PC-9 (cell line): ENCODE results near the gene C2CD4A. TPM values are rescaled to one million over a fixed set of nuclear protein-coding genes. Genes with fewer than 3 reads are reported as not detected.
A peak's percentile ranks its signal among the peaks of the same experiment; 100 is the strongest.

Experiments used
- BruUV-seq: library from RNA; stranded (reverse); fragments of 400-500 nt; replicated peaks from 2 replicates; lab custom pipeline; 2021; lab: Mats Ljungman, UMichigan
- CTCF ChIA-PET: fragments of 300-600 bp; sonication (Branson Sonifier 250); formaldehyde crosslinking; loops from one replicate; lab custom pipeline; 2022; ENCODE audit warnings: antibody characterized with exemption; lab: Charles Lee
- POLR2A ChIA-PET: fragments of 300-600 bp; sonication (Branson Sonifier 250); formaldehyde crosslinking; loops from one replicate; lab custom pipeline; 2022; ENCODE audit warnings: antibody characterized with exemption; ENCODE audit not compliant: unreplicated experiment; lab: Charles Lee
- DNase-seq, 2 experiments: peaks; one replicate each; pipeline versions ENCODE4 v3.0.0 to v3.0.0-alpha.2; 2015 to 2022; ENCODE audit warnings: mixed read lengths in 1 of 2
- H2AFZ ChIP-seq: fragments of 200-600 bp; sonication (generic); 2 replicates; pipeline ENCODE4 v1.8.1; 2017; ENCODE audit warnings: antibody characterized with exemption
- H3F3A ChIP-seq: fragments of 200-600 bp; sonication (generic); 2 replicates; pipeline ENCODE4 v1.8.1; 2017; ENCODE audit warnings: antibody characterized with exemption, mild to moderate bottlenecking, low read depth; ENCODE audit not compliant: insufficient read depth
- H3K27ac ChIP-seq: fragments of 200-600 bp; sonication (generic); 2 replicates; pipeline ENCODE4 v1.6.1; 2016; ENCODE audit warnings: mixed run types
- H3K27me3 ChIP-seq: fragments of 200-600 bp; sonication (generic); 2 replicates; pipeline ENCODE4 v1.6.1; 2016; ENCODE audit warnings: low read depth, mixed run types; ENCODE audit not compliant: insufficient read depth
- H3K36me3 ChIP-seq: fragments of 200-600 bp; sonication (generic); 2 replicates; pipeline ENCODE4 v1.6.1; 2016; ENCODE audit warnings: low read depth, mixed run types
- H3K4me1 ChIP-seq: fragments of 200-600 bp; sonication (generic); replicated peaks from 2 replicates; pipeline ENCODE4 v1.6.1; 2016; ENCODE audit warnings: mixed run types; ENCODE audit not compliant: insufficient read depth
- H3K4me2 ChIP-seq: fragments of 200-600 bp; sonication (generic); 2 replicates; pipeline ENCODE4 v1.6.1; 2017; ENCODE audit warnings: mixed run types
- H3K4me3 ChIP-seq: fragments of 200-600 bp; sonication (generic); 2 replicates; pipeline ENCODE4 v1.6.1; 2016; ENCODE audit warnings: mixed run types
- H3K79me2 ChIP-seq: fragments of 200-600 bp; sonication (generic); 2 replicates; pipeline ENCODE4 v1.6.1; 2017; ENCODE audit warnings: low read depth, mixed run types
- H3K9me2 ChIP-seq: fragments of 200-600 bp; sonication (generic); 2 replicates; pipeline ENCODE4 v1.8.1; 2017; ENCODE audit warnings: mild to moderate bottlenecking; ENCODE audit not compliant: insufficient read depth
- H3K9me3 ChIP-seq: fragments of 200-600 bp; sonication (generic); 2 replicates; pipeline ENCODE4 v1.8.1; 2016; ENCODE audit warnings: low read depth; ENCODE audit not compliant: insufficient read depth
- H4K20me1 ChIP-seq: fragments of 200-600 bp; sonication (generic); 2 replicates; pipeline ENCODE4 v1.8.1; 2017; ENCODE audit not compliant: insufficient read depth
- CTCF ChIP-seq: fragments of 200-600 bp; sonication (generic); conservative IDR thresholded peaks from 2 replicates; pipeline ENCODE4 v1.6.1; 2017; ENCODE audit warnings: mixed run types, antibody characterized with exemption, mild to moderate bottlenecking, moderate library complexity
- EZH2 ChIP-seq: fragments of 200-600 bp; sonication (generic); IDR thresholded peaks from 2 replicates; pipeline ENCODE4 v1.8.0; 2017; ENCODE audit warnings: antibody characterized with exemption, low read depth
- intact Hi-C: fragments of 100-400 bp; cut with micrococcal nuclease; formaldehyde crosslinking; loops from one replicate; pipeline ENCODE4 v1.10.0; 2022; ENCODE audit not compliant: unreplicated experiment
- total RNA-seq: library from RNA; stranded (reverse); gene quantifications from 2 replicates; pipeline ENCODE4 v1.2.3, GENCODE V29; 2021

C2CD4A gene
- total RNA-seq, 1 experiment from 2014 or later, result 0.09 TPM

GRCh38 chr15:62115847-62116246, 49.1 kb downstream of the C2CD4A start:
- H3K27me3 ChIP-seq, result no peaks in the 10 kb centered on the region
- H3K4me2 ChIP-seq, result no peak overlapping the region
- intact Hi-C loops, result no loop called here
- peaks cover 29% of the 10 kb centered on the region for H3K4me1 ChIP-seq
- H3K79me2 ChIP-seq, result no peaks in the 10 kb centered on the region
- no peaks in the 10 kb centered on the region for H3K9me2 ChIP-seq
- no peak for TF ChIP-seq CTCF
- no peak for TF ChIP-seq EZH2
- no peaks in the 10 kb centered on the region for H4K20me1 ChIP-seq
- no peak overlapping the region for H3K27ac ChIP-seq
- peaks cover 21% of the 10 kb centered on the region for H3F3A ChIP-seq
- H3K4me3 ChIP-seq, result no peak overlapping the region
- no peaks in the 10 kb centered on the region for H3K36me3 ChIP-seq
- no peak for DNase-seq
- ChIA-PET CTCF (no interaction called here), POLR2A (no interaction called here)
- no peak overlapping the region for H2AFZ ChIP-seq
- no TSS peak for BruUV-seq
- no peaks in the 10 kb centered on the region for H3K9me3 ChIP-seq

- TF ChIP-seq CTCF (no peak), EZH2 (no peak)
- Histone ChIP-seq H2AFZ (peak overlapping the region; percentile 2; the same call in 1 of the 2 replicates), H3K9me3 (no peaks in the 10 kb centered on the region), H3K27ac (peak overlapping the region; percentile 75), H3K4me2 (peak overlapping the region; percentile 63), H3K79me2 (no peaks in the 10 kb centered on the region), H4K20me1 (no peaks in the 10 kb centered on the region), H3F3A (peaks cover 14% of the 10 kb centered on the region), H3K27me3 (no peaks in the 10 kb centered on the region), H3K36me3 (no peaks in the 10 kb centered on the region), H3K4me1 (peaks cover 15% of the 10 kb centered on the region), H3K4me3 (peak overlapping the region; percentile 24; the same call in 1 of the 2 replicates), H3K9me2 (no peaks in the 10 kb centered on the region)
- CTCF ChIA-PET, result interaction anchor here (0.8 to 0.9 kb wide), 2 partner anchors 45 to 58 kb away, joined by 3 read pairs; partner anchors contain the start of gene VPS13C
- intact Hi-C loops, result no loop called here
- POLR2A ChIA-PET, result interaction anchor here (0.6 kb wide), 1 partner anchor 129 kb away, joined by 7 read pairs; no protein-coding TSS in a partner anchor
- BruUV-seq, result no TSS peak
- no peak for DNase-seq
Measured at GRCh38 chr15:62118520-62119226, 51.9 kb downstream of the C2CD4A start.

GRCh38 chr15:62119227-62119864, 52.6 kb downstream of the C2CD4A start:
- peak overlapping the region; percentile 75 for H3K27ac ChIP-seq
- no peaks in the 10 kb centered on the region for H3K9me2 ChIP-seq
- H3K36me3 ChIP-seq, result no peaks in the 10 kb centered on the region
- H3K4me1 ChIP-seq, result peaks cover 15% of the 10 kb centered on the region
- no TSS peak for BruUV-seq
- H3K4me2 ChIP-seq, result peak overlapping the region; percentile 63
- TF ChIP-seq CTCF (no peak), EZH2 (no peak)
- H3K79me2 ChIP-seq, result no peaks in the 10 kb centered on the region
- peaks cover 14% of the 10 kb centered on the region for H3F3A ChIP-seq
- peak; percentile 20 to 84 for DNase-seq
- no peaks in the 10 kb centered on the region for H4K20me1 ChIP-seq
- peak overlapping the region; percentile 2; the same call in 1 of the 2 replicates for H2AFZ ChIP-seq
- POLR2A ChIA-PET, result interaction anchor here (0.6 kb wide), 1 partner anchor 129 kb away, joined by 7 read pairs; no protein-coding TSS in a partner anchor
- H3K4me3 ChIP-seq, result peak overlapping the region; percentile 24; the same call in 1 of the 2 replicates
- CTCF ChIA-PET, result interaction anchor here (0.8 to 0.9 kb wide), 2 partner anchors 46 to 59 kb away, joined by 3 read pairs; partner anchors contain the start of gene VPS13C
- no peaks in the 10 kb centered on the region for H3K27me3 ChIP-seq
- intact Hi-C loops, result no loop called here
- no peaks in the 10 kb centered on the region for H3K9me3 ChIP-seq
